K562 (cell line): ENCODE data around the gene PCBP2. TPM values are rescaled to one million over a fixed set of nuclear protein-coding genes. Genes with fewer than 3 reads are reported as not detected.
A peak's percentile ranks its signal among the peaks of the same experiment; 100 is the strongest.

Experiments
- CBX8 ChIP-seq: fragments of 200-600 bp; sonication (generic); IDR thresholded peaks from 2 replicates; pipeline ENCODE4 v1.6.1; 2012; ENCODE audit warnings: borderline replicate concordance, mixed run types, low read depth, mild to moderate bottlenecking, moderate library complexity, mixed read lengths, low read length, control low read depth, inconsistent platforms; ENCODE audit not compliant: poor library complexity, severe bottlenecking; ENCODE audit errors: extremely low read depth
- CHD4 ChIP-seq: fragments of 200-600 bp; sonication (generic); IDR thresholded peaks from 3 replicates; pipeline ENCODE4 v1.6.1; 2012; ENCODE audit warnings: low read depth, mild to moderate bottlenecking, mixed read lengths, low read length, inconsistent platforms; ENCODE audit not compliant: insufficient read depth, insufficient replicate concordance, poor library complexity, severe bottlenecking
- ESRRB ChIP-seq: fragments of 250-450 bp; sonication (Bioruptor Pico); IDR thresholded peaks from 2 replicates; pipeline ENCODE4 v1.5.0; 2020; ENCODE audit warnings: mild to moderate bottlenecking, moderate library complexity, borderline replicate concordance
- FOXA1 ChIP-seq: fragments of 450-650 bp; IDR thresholded peaks from 2 replicates; pipeline ENCODE4 v1.6.1; 2016; ENCODE audit warnings: mild to moderate bottlenecking, borderline replicate concordance
- HEY1 ChIP-seq: fragments of 250-450 bp; sonication (Bioruptor Pico); IDR thresholded peaks from 2 replicates; pipeline ENCODE4 v1.5.0; 2020; ENCODE audit warnings: mild to moderate bottlenecking, moderate library complexity, borderline replicate concordance
- IFI16 ChIP-seq: fragments of 250-450 bp; sonication (Bioruptor Pico); IDR thresholded peaks from 2 replicates; pipeline ENCODE4 v2.1.2; 2022; ENCODE audit warnings: mild to moderate bottlenecking, inconsistent platforms
- KAT7 ChIP-seq: sonication (generic); formaldehyde crosslinking; IDR thresholded peaks from 2 replicates; pipeline ENCODE4 v1.8.0; 2022; ENCODE audit warnings: missing genetic modification reagents, mild to moderate bottlenecking, borderline replicate concordance
- NR4A1 ChIP-seq, 2 experiments: fragments of 250-450 bp in 1 of 2; fragments of 450-650 bp in 1 of 2; sonication (Bioruptor Pico) in 1 of 2; IDR thresholded peaks; 2 replicates each; pipeline versions ENCODE4 v1.4.0 to v1.6.1; 2016 to 2020; ENCODE audit warnings: mild to moderate bottlenecking in 2 of 2, missing compliant biosample characterization in 1 of 2, missing genetic modification characterization in 1 of 2, moderate library complexity in 1 of 2
- OTX1 ChIP-seq: fragments of 450-650 bp; formaldehyde crosslinking; IDR thresholded peaks from 2 replicates; pipeline ENCODE4 v1.4.0; 2022; ENCODE audit warnings: mild to moderate bottlenecking
- SPI1 ChIP-seq: IDR thresholded peaks from 2 replicates; pipeline ENCODE4 v1.6.1; 2011; ENCODE audit warnings: low read depth, low read length, control low read depth, borderline replicate concordance
- STAG1 ChIP-seq: sonication (generic); formaldehyde crosslinking; IDR thresholded peaks from 2 replicates; pipeline ENCODE4 v1.5.0; 2020; ENCODE audit warnings: missing genetic modification reagents, borderline replicate concordance
- TEAD1 ChIP-seq, 2 experiments: fragments of 450-650 bp in 1 of 2; sonication (generic) in 1 of 2; formaldehyde crosslinking; IDR thresholded peaks; 2 replicates each; pipeline versions ENCODE4 v1.4.0 to v1.8.0; 2020 to 2022; ENCODE audit warnings: mild to moderate bottlenecking in 2 of 2, missing genetic modification reagents in 1 of 2
- ZNF444 ChIP-seq: fragments of 250-450 bp; sonication (Bioruptor Pico); IDR thresholded peaks from 2 replicates; pipeline ENCODE4 v1.4.0; 2020; ENCODE audit warnings: mild to moderate bottlenecking, moderate library complexity
- ZNF644 ChIP-seq: fragments of 200-800 bp; sonication (Bioruptor generic); IDR thresholded peaks from 2 replicates; pipeline ENCODE4 v1.6.1; 2016; ENCODE audit warnings: low read depth, missing genetic modification characterization, missing compliant biosample characterization
- ZNF830 ChIP-seq: fragments of 250-450 bp; sonication (Bioruptor Pico); IDR thresholded peaks from 2 replicates; pipeline ENCODE4 v1.5.0; 2021; ENCODE audit warnings: mild to moderate bottlenecking
- polyA plus RNA-seq, 8 experiments: library from polyadenylated mRNA; depleted of rRNA in 4 of 8; stranded (reverse) in 5 of 8; unstranded in 3 of 8; fragments of >200 nt; fragmentation: Nextera tagmentation in 2 of 8; fragmentation: Illumina TruSeq in 1 of 8; extraction: Ambion mirVana in 2 of 8; extraction: Trizol in 1 of 8; gene quantifications; 2 replicates each; pipeline versions ENCODE4 v1.2.1 to v1.2.3, GENCODE V29; 2011 to 2014; ENCODE audit warnings: inconsistent platforms in 1 of 8, missing spikeins in 1 of 8
- total RNA-seq, 7 experiments: library from RNA; depleted of rRNA in 6 of 7; stranded (reverse); fragments of >200 nt in 6 of 7; fragmentation: Illumina TruSeq in 2 of 7; extraction: Trizol in 2 of 7; gene quantifications; 2 replicates each; pipeline versions ENCODE4 v1.2.1 to v1.2.3, GENCODE V29; 2011 to 2021; ENCODE audit warnings: low replicate concordance in 1 of 7
- TF ChIP-seq, protein P1 (sequence below): fragments of 450-650 bp; IDR thresholded peaks from 2 replicates; pipeline ENCODE4 v1.7.1; 2018; ENCODE audit warnings: mild to moderate bottlenecking, low read depth; ENCODE audit not compliant: partially characterized antibody
- TF ChIP-seq, protein P2 (sequence below): fragments of 250-450 bp; sonication (Bioruptor Pico); IDR thresholded peaks from 2 replicates; pipeline ENCODE4 v1.4.0; 2020; ENCODE audit warnings: mild to moderate bottlenecking
- TF ChIP-seq, protein P3 (sequence below): fragments of 450-650 bp; IDR thresholded peaks from 2 replicates; pipeline ENCODE4 v1.6.1; 2016; ENCODE audit warnings: missing biosample characterization, missing genetic modification characterization
- TF ChIP-seq, protein P4 (sequence below): fragments of 450-650 bp; conservative IDR thresholded peaks from 2 replicates; pipeline ENCODE4 v1.6.1; 2016; ENCODE audit warnings: missing genetic modification characterization, low read depth, mild to moderate bottlenecking, missing compliant biosample characterization, moderate library complexity

Gene PCBP2
- total and polyA plus RNA-seq, 9 of the 15 experiments (the other 6 are each of a cell fraction or from before 2014, with no cell fraction given), result 137 to 831 (median 328) TPM

DNA sequence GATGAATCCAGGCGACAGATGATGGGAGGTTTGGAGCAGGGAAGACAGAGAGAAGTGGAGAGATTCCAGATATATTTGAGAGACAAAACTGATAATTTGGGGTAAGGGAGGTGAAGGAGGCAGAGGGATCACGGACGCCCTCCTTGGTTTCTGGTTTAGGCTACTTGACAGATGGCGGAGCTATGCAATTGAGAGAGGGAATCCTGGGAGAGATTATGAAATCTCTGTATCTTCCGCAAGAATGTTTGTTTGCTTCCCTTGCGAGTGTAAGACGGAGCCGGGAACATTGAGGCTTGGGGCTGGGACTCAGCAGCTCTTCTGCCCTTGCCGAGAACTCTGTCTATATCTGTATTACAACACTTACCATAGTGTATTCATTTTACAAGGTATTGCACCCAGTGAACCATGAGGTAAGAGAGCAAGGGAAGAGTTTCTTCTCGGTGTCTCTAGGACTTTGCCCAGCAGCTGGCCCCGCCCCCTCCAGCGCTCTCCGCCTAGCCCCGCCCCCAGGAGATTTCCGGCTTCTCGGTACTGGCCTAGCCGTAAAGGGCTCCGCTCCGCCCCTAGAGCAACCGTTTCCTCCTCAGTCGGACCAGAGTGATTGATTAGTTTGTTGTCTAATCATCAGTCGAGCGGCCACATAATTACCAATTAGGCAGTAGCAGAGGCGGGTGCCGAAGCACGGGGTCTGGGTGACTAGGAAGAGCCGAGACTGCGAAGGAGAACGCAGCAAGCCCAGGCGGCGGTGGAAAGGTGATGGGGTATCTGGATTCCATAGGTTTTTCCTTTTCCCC is 10.7 kb upstream of the PCBP2 start, which contains the start of gene PRR13 (continued):
- TF ChIP-seq, protein P1, sequence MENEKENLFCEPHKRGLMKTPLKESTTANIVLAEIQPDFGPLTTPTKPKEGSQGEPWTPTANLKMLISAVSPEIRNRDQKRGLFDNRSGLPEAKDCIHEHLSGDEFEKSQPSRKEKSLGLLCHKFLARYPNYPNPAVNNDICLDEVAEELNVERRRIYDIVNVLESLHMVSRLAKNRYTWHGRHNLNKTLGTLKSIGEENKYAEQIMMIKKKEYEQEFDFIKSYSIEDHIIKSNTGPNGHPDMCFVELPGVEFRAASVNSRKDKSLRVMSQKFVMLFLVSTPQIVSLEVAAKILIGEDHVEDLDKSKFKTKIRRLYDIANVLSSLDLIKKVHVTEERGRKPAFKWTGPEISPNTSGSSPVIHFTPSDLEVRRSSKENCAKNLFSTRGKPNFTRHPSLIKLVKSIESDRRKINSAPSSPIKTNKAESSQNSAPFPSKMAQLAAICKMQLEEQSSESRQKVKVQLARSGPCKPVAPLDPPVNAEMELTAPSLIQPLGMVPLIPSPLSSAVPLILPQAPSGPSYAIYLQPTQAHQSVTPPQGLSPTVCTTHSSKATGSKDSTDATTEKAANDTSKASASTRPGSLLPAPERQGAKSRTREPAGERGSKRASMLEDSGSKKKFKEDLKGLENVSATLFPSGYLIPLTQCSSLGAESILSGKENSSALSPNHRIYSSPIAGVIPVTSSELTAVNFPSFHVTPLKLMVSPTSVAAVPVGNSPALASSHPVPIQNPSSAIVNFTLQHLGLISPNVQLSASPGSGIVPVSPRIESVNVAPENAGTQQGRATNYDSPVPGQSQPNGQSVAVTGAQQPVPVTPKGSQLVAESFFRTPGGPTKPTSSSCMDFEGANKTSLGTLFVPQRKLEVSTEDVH, result no peak
- TF ChIP-seq NR4A1 (CRISPR knock-in tag; IDR thresholded peaks at IDR 0.05) (no peak), NR4A1 (tag; IDR thresholded peaks at IDR 0.05) (no peak; the same call in 1 of the 2 replicates), ESRRB (CRISPR knock-in tag) (no peak), ZNF644 (tag) (0 out of 2 replicates have a peak, but pooled peaks have one; percentile 47), OTX1 (CRISPR knock-in tag) (0 out of 2 replicates have a peak, but pooled peaks have one; percentile 44), KAT7 (CRISPR knock-in tag) (no peak), ZNF444 (CRISPR knock-in tag) (no peak), CHD4 (no peak), TEAD1 (CRISPR knock-in tag; IDR thresholded peaks at IDR 0.05) (peak in 1 of 2 experiments; percentile 58; a peak in 1 of 4 replicates), FOXA1 (no peak), IFI16 (no peak), CBX8 (no peak), SPI1 (0 out of 2 replicates have a peak, but pooled peaks have one; percentile 3), ZNF830 (no peak), STAG1 (CRISPR knock-in tag) (no peak), HEY1 (CRISPR knock-in tag) (no peak)
- TF ChIP-seq, protein P2, sequence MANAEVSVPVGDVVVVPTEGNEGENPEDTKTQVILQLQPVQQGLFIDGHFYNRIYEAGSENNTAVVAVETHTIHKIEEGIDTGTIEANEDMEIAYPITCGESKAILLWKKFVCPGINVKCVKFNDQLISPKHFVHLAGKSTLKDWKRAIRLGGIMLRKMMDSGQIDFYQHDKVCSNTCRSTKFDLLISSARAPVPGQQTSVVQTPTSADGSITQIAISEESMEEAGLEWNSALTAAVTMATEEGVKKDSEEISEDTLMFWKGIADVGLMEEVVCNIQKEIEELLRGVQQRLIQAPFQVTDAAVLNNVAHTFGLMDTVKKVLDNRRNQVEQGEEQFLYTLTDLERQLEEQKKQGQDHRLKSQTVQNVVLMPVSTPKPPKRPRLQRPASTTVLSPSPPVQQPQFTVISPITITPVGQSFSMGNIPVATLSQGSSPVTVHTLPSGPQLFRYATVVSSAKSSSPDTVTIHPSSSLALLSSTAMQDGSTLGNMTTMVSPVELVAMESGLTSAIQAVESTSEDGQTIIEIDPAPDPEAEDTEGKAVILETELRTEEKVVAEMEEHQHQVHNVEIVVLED (CRISPR knock-in tag), result no peak
- TF ChIP-seq, protein P3, sequence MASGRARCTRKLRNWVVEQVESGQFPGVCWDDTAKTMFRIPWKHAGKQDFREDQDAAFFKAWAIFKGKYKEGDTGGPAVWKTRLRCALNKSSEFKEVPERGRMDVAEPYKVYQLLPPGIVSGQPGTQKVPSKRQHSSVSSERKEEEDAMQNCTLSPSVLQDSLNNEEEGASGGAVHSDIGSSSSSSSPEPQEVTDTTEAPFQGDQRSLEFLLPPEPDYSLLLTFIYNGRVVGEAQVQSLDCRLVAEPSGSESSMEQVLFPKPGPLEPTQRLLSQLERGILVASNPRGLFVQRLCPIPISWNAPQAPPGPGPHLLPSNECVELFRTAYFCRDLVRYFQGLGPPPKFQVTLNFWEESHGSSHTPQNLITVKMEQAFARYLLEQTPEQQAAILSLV (tag), result no peak; the same call in 1 of the 2 replicates
- TF ChIP-seq, protein P4, sequence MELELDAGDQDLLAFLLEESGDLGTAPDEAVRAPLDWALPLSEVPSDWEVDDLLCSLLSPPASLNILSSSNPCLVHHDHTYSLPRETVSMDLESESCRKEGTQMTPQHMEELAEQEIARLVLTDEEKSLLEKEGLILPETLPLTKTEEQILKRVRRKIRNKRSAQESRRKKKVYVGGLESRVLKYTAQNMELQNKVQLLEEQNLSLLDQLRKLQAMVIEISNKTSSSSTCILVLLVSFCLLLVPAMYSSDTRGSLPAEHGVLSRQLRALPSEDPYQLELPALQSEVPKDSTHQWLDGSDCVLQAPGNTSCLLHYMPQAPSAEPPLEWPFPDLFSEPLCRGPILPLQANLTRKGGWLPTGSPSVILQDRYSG (tag), result no peak
